Fibroblast of lung (primary cell): ENCODE data around the gene GPHN.

Experiments used
- EZH2 ChIP-seq: IDR thresholded peaks from 2 replicates; pipeline ENCODE4 v1.5.1; 2012; ENCODE audit warnings: low read length, control low read depth, mild to moderate bottlenecking; ENCODE audit errors: missing control alignments
- TF ChIP-seq, protein P1 (sequence below), 2 donors: IDR thresholded peaks in 1 of 2; conservative IDR thresholded peaks in 1 of 2; 1 replicate in 1 of 2; 2 replicates in 1 of 2; pipeline ENCODE4 v1.5.1; 2011 to 2012; ENCODE audit warnings: low read length in 2 of 2, control low read depth in 1 of 2, inconsistent platforms in 1 of 2, low read depth in 1 of 2, mild to moderate bottlenecking in 1 of 2

GRCh38 chr14:66833816-66834215, 325.9 kb downstream of the GPHN start:
- TF ChIP-seq, protein P1, sequence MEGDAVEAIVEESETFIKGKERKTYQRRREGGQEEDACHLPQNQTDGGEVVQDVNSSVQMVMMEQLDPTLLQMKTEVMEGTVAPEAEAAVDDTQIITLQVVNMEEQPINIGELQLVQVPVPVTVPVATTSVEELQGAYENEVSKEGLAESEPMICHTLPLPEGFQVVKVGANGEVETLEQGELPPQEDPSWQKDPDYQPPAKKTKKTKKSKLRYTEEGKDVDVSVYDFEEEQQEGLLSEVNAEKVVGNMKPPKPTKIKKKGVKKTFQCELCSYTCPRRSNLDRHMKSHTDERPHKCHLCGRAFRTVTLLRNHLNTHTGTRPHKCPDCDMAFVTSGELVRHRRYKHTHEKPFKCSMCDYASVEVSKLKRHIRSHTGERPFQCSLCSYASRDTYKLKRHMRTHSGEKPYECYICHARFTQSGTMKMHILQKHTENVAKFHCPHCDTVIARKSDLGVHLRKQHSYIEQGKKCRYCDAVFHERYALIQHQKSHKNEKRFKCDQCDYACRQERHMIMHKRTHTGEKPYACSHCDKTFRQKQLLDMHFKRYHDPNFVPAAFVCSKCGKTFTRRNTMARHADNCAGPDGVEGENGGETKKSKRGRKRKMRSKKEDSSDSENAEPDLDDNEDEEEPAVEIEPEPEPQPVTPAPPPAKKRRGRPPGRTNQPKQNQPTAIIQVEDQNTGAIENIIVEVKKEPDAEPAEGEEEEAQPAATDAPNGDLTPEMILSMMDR (conservative IDR thresholded peaks at IDR 0.05 in 1 of 2, IDR thresholded peaks at IDR 0.05 in 1 of 2; ENCODE audit: low read depth in 1 of 2, low read length in 2 of 2), result no peak
- no peak for TF ChIP-seq EZH2
